ENCODE measurements around the gene KAZN. TPM values are rescaled to one million over a fixed set of nuclear protein-coding genes. Genes with fewer than 3 reads are reported as not detected.

KAZN gene
- total RNA-seq, 2 experiments from 2014 or later, result 0.22 to 0.55 TPM

- Mint-ChIP-seq H3K4me1 (ENCODE audit: low read depth) (no peaks in the 10 kb centered on the region), H3K27ac (no peak overlapping the region)
- ATAC-seq (ENCODE audit: poor library complexity), result no peak
Observed at GRCh38 chr1:14567903-14568302, 30.6 kb upstream of the KAZN start.

GRCh38 chr1:14568716-14569355 lies 29.6 kb upstream of the KAZN start:
- DNase-seq (no peak), ATAC-seq (ENCODE audit: poor library complexity) (no peak)
- H3K36me3 Mint-ChIP-seq (ENCODE audit: low read depth), result no peaks in the 10 kb centered on the region
- no peak overlapping the region for H3K4me3 Mint-ChIP-seq
- no peaks in the 10 kb centered on the region for H3K4me1 Mint-ChIP-seq (ENCODE audit: low read depth)
- CTCF ChIA-PET, result no interaction called here
- no peak for TF ChIP-seq CTCF (IDR thresholded peaks at IDR 0.05)
- no peak overlapping the region for H3K27ac Mint-ChIP-seq
- peaks cover 0 to 9% of the 10 kb centered on the region in 2 experiments for H3K9me3 ChIP-seq (ENCODE audit: control insufficient read depth in 1 of 2, insufficient read depth in 1 of 2, low read length in 2 of 2)
- H3K36me3 ChIP-seq (ENCODE audit: insufficient read depth, low read length), result no peaks in the 10 kb centered on the region
- peaks cover 26% of the 10 kb centered on the region for H3K27me3 Mint-ChIP-seq
- H3K27ac ChIP-seq (ENCODE audit: low read depth in 1 of 2, low read length in 2 of 2), result no peak overlapping the region
- no peaks in the 10 kb centered on the region for H3K27me3 ChIP-seq (ENCODE audit: control insufficient read depth in 1 of 2, insufficient read depth in 2 of 2, low read length in 2 of 2)
- peaks cover 2% of the 10 kb centered on the region for H3K9me3 Mint-ChIP-seq
- POLR2A ChIA-PET, result no interaction called here
- no peak overlapping the region for H3K4me3 ChIP-seq (ENCODE audit: low read length)
- no peaks in the 10 kb centered on the region for H3K4me1 ChIP-seq (ENCODE audit: insufficient read depth, low read length)
- intact Hi-C loops (cut with DNase I, micrococcal nuclease), result no loop called here

More at GRCh38 chr1:14567903-14568302, 30.6 kb upstream of the KAZN start:
- no peak for DNase-seq
- Mint-ChIP-seq H3K36me3 (ENCODE audit: low read depth) (no peaks in the 10 kb centered on the region), H3K9me3 (peaks cover 2% of the 10 kb centered on the region), H3K4me3 (no peak overlapping the region), H3K27me3 (peaks cover 23% of the 10 kb centered on the region)
- ChIA-PET POLR2A (no interaction called here), CTCF (no interaction called here)
- H3K27me3 ChIP-seq (ENCODE audit: control insufficient read depth in 1 of 2, insufficient read depth in 2 of 2, low read length in 2 of 2), result no peaks in the 10 kb centered on the region
- intact Hi-C loops (cut with DNase I, micrococcal nuclease), result no loop called here
- no peaks in the 10 kb centered on the region for H3K4me1 ChIP-seq (ENCODE audit: insufficient read depth, low read length)
- no peak overlapping the region for H3K4me3 ChIP-seq (ENCODE audit: low read length)
- no peak for TF ChIP-seq CTCF (IDR thresholded peaks at IDR 0.05)
- H3K36me3 ChIP-seq (ENCODE audit: insufficient read depth, low read length), result no peaks in the 10 kb centered on the region
- H3K9me3 ChIP-seq (ENCODE audit: control insufficient read depth in 1 of 2, insufficient read depth in 1 of 2, low read length in 2 of 2), result peaks cover 0 to 9% of the 10 kb centered on the region in 2 experiments
- H3K27ac ChIP-seq (ENCODE audit: low read depth in 1 of 2, low read length in 2 of 2), result no peak overlapping the region

GRCh38 chr1:14570514-14570913 lies 28.0 kb upstream of the KAZN start:
- Histone ChIP-seq H3K36me3 (ENCODE audit: insufficient read depth, low read length) (no peaks in the 10 kb centered on the region), H3K9me3 (ENCODE audit: control insufficient read depth in 1 of 2, insufficient read depth in 1 of 2, low read length in 2 of 2) (peaks cover 0 to 9% of the 10 kb centered on the region in 2 experiments), H3K27ac (ENCODE audit: low read depth in 1 of 2, low read length in 2 of 2) (no peak overlapping the region), H3K4me3 (ENCODE audit: low read length) (no peak overlapping the region), H3K27me3 (ENCODE audit: control insufficient read depth in 1 of 2, insufficient read depth in 2 of 2, low read length in 2 of 2) (no peaks in the 10 kb centered on the region), H3K4me1 (ENCODE audit: insufficient read depth, low read length) (no peaks in the 10 kb centered on the region)
- no peak for TF ChIP-seq CTCF (IDR thresholded peaks at IDR 0.05)
- Mint-ChIP-seq H3K27ac (no peak overlapping the region), H3K27me3 (peaks cover 21% of the 10 kb centered on the region), H3K9me3 (peaks cover 2% of the 10 kb centered on the region), H3K4me3 (no peak overlapping the region), H3K4me1 (ENCODE audit: low read depth) (no peaks in the 10 kb centered on the region), H3K36me3 (ENCODE audit: low read depth) (no peaks in the 10 kb centered on the region)
- ChIA-PET POLR2A (no interaction called here), CTCF (no interaction called here)
- intact Hi-C loops (cut with DNase I, micrococcal nuclease), result no loop called here
- DNase-seq, result no peak
- ATAC-seq (ENCODE audit: poor library complexity), result no peak

Data from CD4-positive, alpha-beta T cell (primary cell).